ENCODE data around the gene TERT. TPM values are rescaled to one million over a fixed set of nuclear protein-coding genes. Genes with fewer than 3 reads are reported as not detected.

The TERT gene
- total RNA-seq, 2 experiments from 2014 or later, result 156 to 198 TPM

DNA sequence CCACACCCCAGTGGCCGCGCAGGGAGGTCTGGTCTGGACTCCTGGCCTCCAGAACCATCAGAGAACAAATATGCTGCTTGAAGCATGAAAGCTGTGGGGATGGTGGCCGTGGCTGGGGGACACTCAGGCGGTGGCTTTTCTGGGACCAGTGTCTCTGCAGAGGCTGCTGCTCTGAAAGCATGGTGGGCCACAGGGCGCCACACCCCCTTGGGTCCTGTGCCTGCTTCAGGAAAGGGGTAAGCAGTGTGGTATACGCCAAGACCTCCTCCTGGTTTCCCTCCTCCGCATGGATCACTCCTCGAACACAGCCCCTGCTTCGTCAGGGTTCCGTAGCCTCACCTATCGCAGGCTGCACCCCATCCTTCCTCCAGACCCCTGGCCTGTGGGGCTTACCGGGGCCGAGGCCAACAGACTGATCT lies 19.7 kb upstream of the TERT start:
- no peak for DNase-seq (ENCODE audit: low spot score)
- Histone ChIP-seq H3K27ac (ENCODE audit: low read depth, low read length, poor library complexity, severe bottlenecking) (peak overlapping the region; percentile 100), H3K9me3 (ENCODE audit: low read length) (peaks cover 23% of the 10 kb centered on the region), H3K4me1 (ENCODE audit: insufficient read depth, low read length, poor library complexity, severe bottlenecking) (peaks cover 79% of the 10 kb centered on the region), H3K79me2 (ENCODE audit: insufficient read depth, low read depth, low read length) (peaks cover 8% of the 10 kb centered on the region; the same call in 1 of the 2 replicates), H3K36me3 (ENCODE audit: insufficient read depth, low read length) (peaks cover 52% of the 10 kb centered on the region), H2AFZ (ENCODE audit: low read length) (no peak overlapping the region), H3K4me3 (ENCODE audit: low read depth, low read length, poor library complexity, severe bottlenecking) (peak overlapping the region; percentile 66), H3K4me2 (ENCODE audit: low read length) (peak overlapping the region; percentile 97), H4K20me1 (ENCODE audit: insufficient read depth, low read length) (no peaks in the 10 kb centered on the region), H3K9me2 (ENCODE audit: insufficient read depth, low read length) (no peaks in the 10 kb centered on the region)
- intact Hi-C loops (cut with micrococcal nuclease; ENCODE audit: unreplicated experiment), result loop anchor here (10.0 kb wide), 2 partner anchors 210 to 480 kb away; partner anchors contain the start of genes LPCAT1 and MRPL36
- ChIA-PET POLR2A (interaction anchor here (0.9 to 8.1 kb wide), 4 partner anchors 20 to 147 kb away, joined by 3 to 78 read pairs (median 32); partner anchors contain the start of genes CLPTM1L and TERT), CTCF (ENCODE audit: unreplicated experiment) (interaction anchor here (1.8 kb wide), 1 partner anchor 27 kb away, joined by 6 read pairs; no protein-coding TSS in a partner anchor)
- TF ChIP-seq EZH2phosphoT487 (IDR thresholded peaks at IDR 0.05; ENCODE audit: borderline replicate concordance, low read depth, low read length), result no peak
- TF ChIP-seq, protein P1, sequence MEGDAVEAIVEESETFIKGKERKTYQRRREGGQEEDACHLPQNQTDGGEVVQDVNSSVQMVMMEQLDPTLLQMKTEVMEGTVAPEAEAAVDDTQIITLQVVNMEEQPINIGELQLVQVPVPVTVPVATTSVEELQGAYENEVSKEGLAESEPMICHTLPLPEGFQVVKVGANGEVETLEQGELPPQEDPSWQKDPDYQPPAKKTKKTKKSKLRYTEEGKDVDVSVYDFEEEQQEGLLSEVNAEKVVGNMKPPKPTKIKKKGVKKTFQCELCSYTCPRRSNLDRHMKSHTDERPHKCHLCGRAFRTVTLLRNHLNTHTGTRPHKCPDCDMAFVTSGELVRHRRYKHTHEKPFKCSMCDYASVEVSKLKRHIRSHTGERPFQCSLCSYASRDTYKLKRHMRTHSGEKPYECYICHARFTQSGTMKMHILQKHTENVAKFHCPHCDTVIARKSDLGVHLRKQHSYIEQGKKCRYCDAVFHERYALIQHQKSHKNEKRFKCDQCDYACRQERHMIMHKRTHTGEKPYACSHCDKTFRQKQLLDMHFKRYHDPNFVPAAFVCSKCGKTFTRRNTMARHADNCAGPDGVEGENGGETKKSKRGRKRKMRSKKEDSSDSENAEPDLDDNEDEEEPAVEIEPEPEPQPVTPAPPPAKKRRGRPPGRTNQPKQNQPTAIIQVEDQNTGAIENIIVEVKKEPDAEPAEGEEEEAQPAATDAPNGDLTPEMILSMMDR (conservative IDR thresholded peaks at IDR 0.05; ENCODE audit: low read length), result no peak
- no TSS peak for BruUV-seq (replicated peaks)

- Histone ChIP-seq H4K20me1 (ENCODE audit: insufficient read depth, low read length) (no peaks in the 10 kb centered on the region), H3K79me2 (ENCODE audit: insufficient read depth, low read depth, low read length) (peaks cover 8% of the 10 kb centered on the region; the same call in 1 of the 2 replicates), H2AFZ (ENCODE audit: low read length) (no peak overlapping the region), H3K9me2 (ENCODE audit: insufficient read depth, low read length) (no peaks in the 10 kb centered on the region), H3K4me3 (ENCODE audit: low read depth, low read length, poor library complexity, severe bottlenecking) (peak overlapping the region; percentile 66), H3K36me3 (ENCODE audit: insufficient read depth, low read length) (peaks cover 48% of the 10 kb centered on the region), H3K27ac (ENCODE audit: low read depth, low read length, poor library complexity, severe bottlenecking) (peak overlapping the region; percentile 100), H3K4me2 (ENCODE audit: low read length) (peak overlapping the region; percentile 97), H3K4me1 (ENCODE audit: insufficient read depth, low read length, poor library complexity, severe bottlenecking) (peaks cover 76% of the 10 kb centered on the region), H3K9me3 (ENCODE audit: low read length) (peaks cover 31% of the 10 kb centered on the region)
- intact Hi-C loops (cut with micrococcal nuclease; ENCODE audit: unreplicated experiment), result loop anchor here (2.0 to 10.0 kb wide), 3 partner anchors 18 to 482 kb away; partner anchors contain the start of genes LPCAT1, MRPL36 and TERT
- CTCF ChIA-PET (ENCODE audit: unreplicated experiment), result interaction anchor here (0.5 to 1.0 kb wide), 4 partner anchors 15 to 1086 kb away, joined by 3 to 5 read pairs (median 3); no protein-coding TSS in a partner anchor
- TF ChIP-seq, protein P1 (conservative IDR thresholded peaks at IDR 0.05; ENCODE audit: low read length), result 0 out of 2 replicates have a peak, but pooled peaks have one; percentile 16
- no peak for TF ChIP-seq EZH2phosphoT487 (IDR thresholded peaks at IDR 0.05; ENCODE audit: borderline replicate concordance, low read depth, low read length)
- BruUV-seq (replicated peaks), result TSS peak; percentile 64
- POLR2A ChIA-PET, result interaction anchor here (1.0 to 8.1 kb wide), 4 partner anchors 12 to 30 kb away, joined by 3 to 78 read pairs (median 32); partner anchors contain the start of genes CLPTM1L and TERT
- DNase-seq (ENCODE audit: low spot score), result peak; percentile 97
Observed at GRCh38 chr5:1312993-1313833, 18.3 kb upstream of the TERT start.
